Mesodermal cell (in vitro differentiated cells): ENCODE data around the gene ZNF813.
"Not testable (repeated sequence)": the region's sequence is repeated elsewhere in the genome, so short reads cannot be mapped to it uniquely, and the experiment has no call there.

Experiments used
- H3K27ac ChIP-seq: 2 replicates; pipeline ENCODE4 v1.7.0; 2013; ENCODE audit warnings: mild to moderate bottlenecking, low read depth, low read length, moderate library complexity; ENCODE audit not compliant: severe bottlenecking
- H3K36me3 ChIP-seq: 2 replicates; pipeline ENCODE4 v1.7.1; 2013; ENCODE audit warnings: mild to moderate bottlenecking, low read length, moderate library complexity; ENCODE audit not compliant: control insufficient read depth, insufficient read depth
- H3K4me1 ChIP-seq: one replicate; pipeline ENCODE4 v1.7.1; 2013; ENCODE audit warnings: mild to moderate bottlenecking, low read length; ENCODE audit not compliant: insufficient read depth, control insufficient read depth, poor library complexity, severe bottlenecking
- H3K4me3 ChIP-seq: 2 replicates; pipeline ENCODE4 v1.7.0; 2013; ENCODE audit warnings: low read length, control low read depth, mild to moderate bottlenecking; ENCODE audit not compliant: insufficient read depth, poor library complexity, severe bottlenecking; ENCODE audit errors: extremely low read depth
- H3K9me3 ChIP-seq: 2 replicates; pipeline ENCODE4 v1.7.1; 2013; ENCODE audit warnings: mild to moderate bottlenecking, low read length, moderate library complexity; ENCODE audit not compliant: control insufficient read depth
- WGBS, 2 experiments: methylation state at CpG; one replicate each; pipeline ENCODE4 v1.1.5; 2013; ENCODE audit warnings: missing lambda C conversion rate in 2 of 2; ENCODE audit not compliant: insufficient coverage in 2 of 2; 5-methylcytosine and 5-hydroxymethylcytosine counted together

The ZNF813 gene

DNA sequence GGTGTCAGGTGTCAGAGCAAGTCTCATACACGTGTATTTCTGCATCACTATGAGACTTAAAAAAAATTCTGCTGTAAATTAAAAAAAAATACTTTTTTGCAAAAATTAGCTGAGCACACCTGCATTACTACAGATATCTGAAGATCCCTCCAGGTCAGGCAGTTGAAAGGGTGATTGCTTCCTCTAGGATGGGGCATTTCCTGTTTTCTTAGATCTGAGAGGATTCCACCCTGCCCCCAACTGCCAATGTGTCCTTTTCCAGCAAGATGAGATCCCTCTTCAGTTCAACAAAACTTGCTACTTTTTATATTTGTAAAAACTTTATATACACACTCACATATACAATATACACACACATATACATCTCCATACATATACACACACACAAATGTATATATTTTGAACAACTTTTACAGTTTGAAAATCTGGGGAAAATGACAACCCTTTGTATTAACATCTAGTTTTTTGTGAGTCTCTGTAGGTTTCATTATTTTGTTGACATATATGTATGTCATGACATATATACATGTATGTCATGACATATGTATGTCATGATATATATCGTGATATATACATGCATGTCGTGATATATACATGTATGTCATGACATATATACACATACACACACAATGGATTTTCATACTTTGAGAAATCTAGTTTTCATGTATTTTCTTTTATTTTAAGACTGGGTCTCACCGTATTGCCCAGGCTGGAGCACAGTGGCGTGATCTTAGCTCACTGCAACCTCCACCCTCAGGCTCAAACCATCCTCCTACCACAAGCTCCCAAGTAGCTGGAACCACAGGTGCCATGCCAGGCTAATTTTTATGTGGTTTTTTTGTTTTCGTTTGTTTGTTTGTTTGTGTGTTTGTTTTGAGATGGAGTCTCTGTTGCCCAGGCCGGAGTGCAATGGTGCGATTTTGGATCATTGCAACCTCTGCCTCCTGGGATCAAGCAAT, 17.8 kb downstream of the ZNF813 start:
- peaks cover 86% of the 10 kb centered on the region for H3K36me3 ChIP-seq
- peaks cover 35% of the 10 kb centered on the region for H3K9me3 ChIP-seq
- H3K4me1 ChIP-seq = no peaks in the 10 kb centered on the region
- H3K27ac ChIP-seq = no peak overlapping the region
- 82 to 90% methylated on average over 4 to 5 of the region's 8 CpGs for WGBS, 2 experiments
- no peak overlapping the region for H3K4me3 ChIP-seq

DNA sequence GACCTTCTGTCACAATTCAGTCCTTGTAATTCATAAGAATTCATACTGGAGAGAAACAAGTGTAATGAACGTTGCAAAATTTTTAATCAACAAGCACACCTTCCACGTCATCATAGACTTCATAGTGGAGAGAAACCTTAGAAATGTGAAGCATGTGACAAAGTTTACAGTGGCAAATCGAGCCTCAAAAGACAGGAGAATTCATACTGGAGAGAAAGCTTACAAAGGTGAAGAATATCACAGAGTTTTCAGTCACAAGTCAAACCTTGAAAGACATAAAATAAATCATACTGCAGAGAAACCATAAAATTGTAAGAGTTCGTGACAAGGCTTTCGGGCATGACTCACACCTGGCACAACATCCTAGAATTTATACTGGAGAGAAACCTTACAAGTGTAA, 24.6 kb downstream of the ZNF813 start:
- no peaks in the 10 kb centered on the region for H3K4me1 ChIP-seq
- no peak overlapping the region for H3K4me3 ChIP-seq
- peaks cover 38% of the 10 kb centered on the region for H3K9me3 ChIP-seq
- H3K36me3 ChIP-seq = peaks cover 82% of the 10 kb centered on the region
- H3K27ac ChIP-seq = no peak overlapping the region
- WGBS, 2 experiments = 100% methylated on average over 1 to 3 of the region's 5 CpGs

DNA sequence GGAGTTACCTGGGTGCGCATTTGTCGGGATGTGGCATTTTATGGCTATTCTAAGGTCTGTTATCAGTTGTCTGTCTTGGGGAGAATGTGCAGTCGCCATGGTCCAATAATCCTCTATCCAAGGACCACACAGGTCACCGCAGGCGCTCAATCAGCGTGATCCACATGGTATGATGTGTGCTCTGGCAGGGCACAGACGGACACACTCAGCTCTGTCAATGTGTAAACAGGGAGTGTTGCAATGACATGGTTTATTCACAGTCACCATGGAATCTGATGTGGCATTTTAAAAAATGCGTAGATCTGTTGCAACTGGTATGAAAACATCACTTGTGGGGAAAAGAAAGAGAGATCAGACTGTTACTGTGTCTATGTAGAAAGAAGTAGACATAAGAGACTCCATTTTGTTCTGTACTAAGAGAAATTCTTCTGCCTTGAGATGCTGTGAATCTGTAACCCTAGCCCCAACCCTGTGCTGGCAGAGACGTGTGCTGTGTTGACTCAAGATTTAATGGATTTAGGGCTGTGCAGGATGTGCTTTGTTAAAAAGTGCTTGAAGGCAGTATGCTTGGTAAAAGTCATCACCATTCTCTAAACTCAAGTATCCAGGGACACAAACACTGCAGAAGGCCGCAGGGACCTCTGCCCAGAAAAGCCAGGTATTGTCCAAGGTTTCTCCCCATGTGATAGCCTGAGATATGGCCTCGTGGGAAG, 29.9 kb downstream of the ZNF813 start:
- WGBS, 2 experiments = 95 to 98% methylated on average over 4 to 5 of the region's 11 CpGs
- not testable (repeated sequence) for H3K4me1 ChIP-seq, H3K4me3 ChIP-seq
- Histone ChIP-seq H3K36me3 (peaks cover 30% of the 10 kb centered on the region), H3K27ac (peak overlapping the region; percentile 59), H3K9me3 (peaks cover 15% of the 10 kb centered on the region)

DNA sequence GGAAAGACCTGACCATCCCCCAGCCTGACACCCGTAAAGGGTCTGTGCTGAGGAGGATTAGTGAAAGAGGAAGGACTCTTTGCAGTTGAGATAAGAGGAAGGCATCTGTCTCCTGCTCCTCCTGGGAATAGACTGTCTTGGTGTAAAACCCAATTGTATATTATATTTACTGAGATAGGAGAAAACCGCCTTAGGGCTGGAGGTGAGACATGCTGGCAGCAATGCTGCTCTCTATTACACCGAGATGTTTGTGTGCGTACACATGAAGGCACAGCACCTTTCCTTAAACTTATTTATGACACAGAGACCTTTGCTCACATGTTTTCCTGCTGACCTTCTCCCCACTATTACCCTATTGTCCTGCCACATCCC, 30.5 kb downstream of the ZNF813 start:
- Histone ChIP-seq H3K36me3 (peaks cover 24% of the 10 kb centered on the region), H3K27ac (peak overlapping the region; percentile 59), H3K9me3 (peaks cover 10% of the 10 kb centered on the region)
- H3K4me3 ChIP-seq, H3K4me1 ChIP-seq: not testable (repeated sequence)
- WGBS, 2 experiments = 84 to 97% methylated on average over 3 of the region's 4 CpGs

DNA sequence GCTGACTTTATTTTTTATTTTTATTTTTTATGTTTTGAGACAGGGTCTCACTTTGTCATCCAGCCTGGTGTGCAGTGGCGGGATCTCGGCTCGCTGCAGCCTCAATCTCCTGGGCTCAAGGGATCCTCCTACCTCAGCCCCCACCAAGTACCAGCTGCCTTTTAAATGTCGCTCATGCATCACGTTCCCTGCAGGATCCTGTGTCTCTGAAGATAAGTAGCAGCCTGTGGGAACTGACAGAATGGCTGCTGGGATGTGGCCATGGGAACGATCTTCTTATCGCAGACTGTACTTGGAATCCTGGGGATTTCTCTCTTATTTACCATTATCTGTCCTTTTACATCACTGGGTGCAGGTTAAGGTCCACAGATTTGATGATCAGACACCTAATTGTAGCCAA, 35.6 kb downstream of the ZNF813 start:
- not testable (repeated sequence) for H3K4me3 ChIP-seq

DNA sequence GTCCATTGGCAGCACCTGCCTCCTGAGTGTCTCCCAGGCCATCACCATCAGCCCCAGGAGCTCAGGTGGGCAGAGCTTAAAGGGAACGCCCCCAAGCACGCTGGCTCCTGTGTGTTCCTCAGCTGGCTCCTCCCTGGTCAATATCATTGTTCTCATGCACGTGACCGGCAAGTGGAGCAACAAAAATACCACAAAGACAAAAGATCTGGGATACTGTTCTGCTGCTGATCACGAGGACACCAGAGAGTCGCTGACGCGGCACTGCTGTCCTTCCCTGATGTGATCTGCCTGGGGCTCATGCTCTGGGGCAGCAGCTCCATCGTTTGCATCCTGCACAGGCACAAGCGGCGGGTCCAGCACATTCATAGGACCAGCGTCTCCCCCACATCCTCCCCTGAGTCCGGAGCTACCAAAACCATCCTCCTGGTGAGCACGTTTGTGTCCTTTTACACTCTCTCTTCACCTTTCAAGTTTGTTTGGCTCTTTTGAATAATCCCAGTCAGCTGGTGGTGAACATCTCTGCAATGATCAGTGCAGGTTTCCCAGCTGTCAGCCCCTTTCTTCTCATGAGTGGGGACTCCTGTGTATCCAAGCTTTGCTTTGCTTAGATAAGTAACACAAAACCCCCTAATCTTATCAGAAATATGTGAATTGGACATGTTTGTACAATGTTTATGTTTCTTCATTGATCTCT, 36.3 kb downstream of the ZNF813 start:
- H3K27ac ChIP-seq, H3K36me3 ChIP-seq, H3K4me1 ChIP-seq, H3K4me3 ChIP-seq, H3K9me3 ChIP-seq: not testable (repeated sequence)
- WGBS, 2 experiments = 75% methylated on average over 5 of the region's 14 CpGs; no CpG with 5 or more reads in 1 of the 2 experiments

More for the DNA sequence above, 35.6 kb downstream of the ZNF813 start:
- H3K4me1 ChIP-seq, H3K27ac ChIP-seq, H3K9me3 ChIP-seq, H3K36me3 ChIP-seq: not testable (repeated sequence)
- 60 to 67% methylated on average over 5 to 7 of the region's 7 CpGs for WGBS, 2 experiments

DNA sequence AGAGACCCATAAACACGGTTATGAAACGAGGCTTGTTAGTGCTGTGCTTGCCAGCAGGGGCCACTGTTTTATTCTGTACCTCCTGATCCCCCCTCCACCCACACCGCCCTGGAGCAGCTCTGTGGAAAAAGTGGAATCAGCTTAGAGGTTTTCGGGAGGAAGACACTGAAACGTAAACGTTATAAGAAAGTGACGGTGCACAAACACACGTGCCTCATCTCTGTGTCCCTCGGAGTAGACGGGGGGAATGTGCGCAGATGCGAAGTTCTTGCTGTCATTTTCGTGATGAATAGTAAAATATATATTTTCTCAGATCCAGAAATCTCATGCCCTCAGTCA, 36.8 kb downstream of the ZNF813 start:
- not testable (repeated sequence) for H3K4me3 ChIP-seq, H3K36me3 ChIP-seq

DNA sequence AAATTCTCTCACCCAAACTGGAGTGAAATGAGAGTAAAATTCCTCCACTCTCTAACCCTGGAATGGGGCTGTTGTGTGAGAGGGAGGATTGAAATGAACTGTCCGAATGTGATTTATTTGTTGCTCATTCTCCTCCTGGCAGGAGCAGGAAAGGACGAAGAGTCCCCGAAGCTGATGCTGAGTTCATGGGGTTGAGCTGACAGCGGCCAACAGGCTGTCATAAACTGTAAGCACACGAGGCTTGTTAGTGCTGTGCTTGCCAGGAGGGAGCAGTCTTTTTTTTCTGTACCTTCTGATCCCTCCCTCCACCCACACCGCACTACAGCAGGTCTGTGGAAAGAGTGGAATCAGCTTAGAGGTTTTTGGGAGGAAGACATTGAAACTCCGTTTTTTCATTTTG, 37.4 kb downstream of the ZNF813 start:
- WGBS, 2 experiments = 77 to 92% methylated on average over 2 to 5 of the region's 7 CpGs

More for the DNA sequence above, 36.8 kb downstream of the ZNF813 start:
- whole genome bisulfite sequencing, 2 experiments = 47 to 71% methylated on average over 4 to 9 of the region's 13 CpGs
- not testable (repeated sequence) for H3K9me3 ChIP-seq, H3K27ac ChIP-seq, H3K4me1 ChIP-seq

DNA sequence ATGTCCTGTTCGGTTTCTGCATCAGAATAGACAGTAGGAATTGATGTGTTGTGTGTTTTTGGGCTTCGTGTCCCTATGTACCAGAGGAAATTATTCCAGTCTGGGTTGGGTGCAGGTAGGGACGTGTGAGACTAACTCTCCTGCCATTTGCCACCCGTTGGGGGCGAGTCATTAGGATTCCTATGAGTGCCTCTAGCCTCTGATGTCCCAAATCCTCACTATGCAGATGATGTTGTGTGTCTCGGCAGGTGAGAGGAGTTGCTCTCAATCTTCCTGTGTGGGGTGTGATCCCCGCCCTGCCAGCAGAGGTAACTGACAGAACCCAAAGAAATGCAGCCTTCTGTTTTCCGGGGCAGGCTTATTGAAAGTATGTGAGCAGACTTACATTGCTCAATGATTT, 39.2 kb downstream of the ZNF813 start:
- Histone ChIP-seq H3K36me3 (no peaks in the 10 kb centered on the region), H3K4me3 (no peak overlapping the region), H3K4me1 (no peaks in the 10 kb centered on the region), H3K9me3 (no peaks in the 10 kb centered on the region), H3K27ac (no peak overlapping the region)
- 85 to 88% methylated on average over 6 of the region's 8 CpGs for WGBS, 2 experiments

More for the DNA sequence above, 37.4 kb downstream of the ZNF813 start:
- Histone ChIP-seq H3K36me3 (no peaks in the 10 kb centered on the region), H3K4me3 (no peak overlapping the region), H3K9me3 (no peaks in the 10 kb centered on the region), H3K4me1 (no peaks in the 10 kb centered on the region), H3K27ac (no peak overlapping the region)

DNA sequence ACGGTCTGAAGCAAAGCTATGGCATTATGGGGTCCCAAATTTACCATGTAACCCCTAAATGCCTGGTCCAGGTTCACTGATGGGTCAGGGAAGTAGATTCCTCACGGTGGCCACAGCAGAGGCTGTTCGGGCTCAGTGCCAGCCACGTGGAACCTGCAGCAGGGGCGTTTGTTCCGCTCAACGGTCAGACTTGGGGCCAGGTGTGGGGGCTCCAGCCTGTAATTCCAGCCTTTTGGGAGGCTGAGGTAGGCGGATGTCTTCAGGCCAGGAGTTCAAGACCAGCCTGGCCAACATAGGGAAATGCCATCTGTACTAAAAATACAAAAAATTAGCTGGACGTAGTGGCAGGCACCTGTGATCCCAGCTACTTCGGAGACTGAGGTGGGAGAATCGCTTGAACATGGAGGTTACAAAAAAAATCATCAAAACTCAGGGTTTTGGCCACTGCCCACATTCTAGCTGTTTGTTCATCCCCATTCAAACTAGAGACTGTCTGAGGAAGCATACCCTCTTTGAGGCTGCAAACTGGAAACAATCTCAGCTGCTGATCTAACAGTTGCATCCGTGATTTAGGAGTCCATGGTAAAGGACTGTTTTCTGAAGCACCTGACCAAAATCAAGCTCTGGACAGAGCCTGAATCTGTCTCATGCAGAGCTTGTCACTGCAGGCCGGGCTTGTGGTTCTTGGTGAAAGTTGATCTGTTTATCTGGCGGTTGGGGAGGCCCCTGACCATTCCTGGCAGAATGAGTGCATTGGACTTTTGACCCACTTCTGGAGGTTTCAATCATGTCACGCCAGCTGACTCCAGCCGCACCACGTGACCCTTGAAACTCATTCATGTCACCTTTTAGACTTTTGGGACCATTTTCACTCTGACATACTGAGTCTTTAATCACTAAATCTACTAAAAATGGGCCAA, 40.2 kb downstream of the ZNF813 start:
- H3K27ac ChIP-seq = no peak overlapping the region
- no peaks in the 10 kb centered on the region for H3K4me1 ChIP-seq
- WGBS, 2 experiments = 90 to 93% methylated on average over 16 to 17 of the region's 17 CpGs
- H3K9me3 ChIP-seq = no peaks in the 10 kb centered on the region
- no peaks in the 10 kb centered on the region for H3K36me3 ChIP-seq
- no peak overlapping the region for H3K4me3 ChIP-seq
